ENCODE data around the gene IL22. TPM values are rescaled to one million over a fixed set of nuclear protein-coding genes. Genes with fewer than 3 reads are reported as not detected.

The IL22 gene
- total and polyA plus RNA-seq, 7 experiments from 2014 or later: 1.8 TPM; not detected in 6

GRCh38 chr12:68290126-68290525, 36.7 kb upstream of the IL22 start:
- peak overlapping the region in 1 of 10 donors; percentile 64 for H3K4me3 Mint-ChIP-seq
- peaks cover 0 to 1% (median 0%) of the 10 kb centered on the region in 5 donors for H3K27me3 Mint-ChIP-seq
- peak overlapping the region in 1 of 9 donors; percentile 82 for H3K27ac Mint-ChIP-seq
- DNase-seq (peak in 4 of 9 donors; percentile 2 to 16 (median 14)), ATAC-seq (peak; percentile 62)
- intact Hi-C loops (cut with micrococcal nuclease): loop anchor here (1.0 to 5.0 kb wide), 3 partner anchors 13 to 49 kb away; no protein-coding TSS in a partner anchor
- H3K36me3 ChIP-seq (ENCODE audit: control insufficient read depth in 2 of 3, insufficient read depth in 3 of 3, low read length in 3 of 3): no peaks in the 10 kb centered on the region
- peaks cover 0 to 33% (median 9%) of the 10 kb centered on the region in 5 donors for H3K36me3 Mint-ChIP-seq
- peaks cover 0 to 39% (median 10%) of the 10 kb centered on the region in 7 donors for H3K4me1 Mint-ChIP-seq
- no peaks in the 10 kb centered on the region for H3K27me3 ChIP-seq (ENCODE audit: control insufficient read depth in 2 of 2, insufficient read depth in 2 of 2, low read length in 2 of 2)
- ChIA-PET POLR2A (interaction anchor here (0.6 to 0.8 kb wide), 2 partner anchors 55 to 971 kb away, joined by 3 to 4 read pairs; no protein-coding TSS in a partner anchor), CTCF (interaction anchor here (0.7 to 1.0 kb wide), 2 partner anchors 27 to 96 kb away, joined by 3 read pairs; no protein-coding TSS in a partner anchor)
- H3K4me3 ChIP-seq (ENCODE audit: low read length): no peak overlapping the region
- H3K4me1 ChIP-seq (ENCODE audit: control insufficient read depth in 2 of 2, insufficient read depth in 2 of 2, low read length in 2 of 2): peaks cover 0 to 14% of the 10 kb centered on the region in 2 donors
- H3K9me3 Mint-ChIP-seq: peaks cover 0 to 7% (median 0%) of the 10 kb centered on the region in 11 donors
- H3K27ac ChIP-seq (ENCODE audit: low read depth, low read length): no peak overlapping the region
- H3K9me3 ChIP-seq (ENCODE audit: control insufficient read depth in 2 of 3, low read length in 3 of 3): no peaks in the 10 kb centered on the region

- Histone ChIP-seq H3K9me3 (ENCODE audit: control insufficient read depth in 2 of 3, low read length in 3 of 3) (no peaks in the 10 kb centered on the region), H3K27me3 (ENCODE audit: control insufficient read depth in 2 of 2, insufficient read depth in 2 of 2, low read length in 2 of 2) (no peaks in the 10 kb centered on the region), H3K27ac (ENCODE audit: low read depth, low read length) (no peak overlapping the region), H3K36me3 (ENCODE audit: control insufficient read depth in 2 of 3, insufficient read depth in 3 of 3, low read length in 3 of 3) (no peaks in the 10 kb centered on the region), H3K4me3 (ENCODE audit: low read length) (no peak overlapping the region), H3K4me1 (ENCODE audit: control insufficient read depth in 2 of 2, insufficient read depth in 2 of 2, low read length in 2 of 2) (peaks cover 0 to 14% of the 10 kb centered on the region in 2 donors)
- DNase-seq: no peak
- peaks cover 0 to 21% (median 0%) of the 10 kb centered on the region in 5 donors for H3K36me3 Mint-ChIP-seq
- intact Hi-C loops (cut with micrococcal nuclease): no loop called here
- peaks cover 0 to 35% (median 10%) of the 10 kb centered on the region in 7 donors for H3K4me1 Mint-ChIP-seq
- CTCF ChIA-PET: no interaction called here
- H3K9me3 Mint-ChIP-seq: peaks cover 0 to 7% (median 0%) of the 10 kb centered on the region in 11 donors
- no peak overlapping the region for H3K27ac Mint-ChIP-seq
- H3K27me3 Mint-ChIP-seq: peaks cover 0 to 2% (median 0%) of the 10 kb centered on the region in 5 donors
- no peak for ATAC-seq
- POLR2A ChIA-PET: no interaction called here
- no peak overlapping the region for H3K4me3 Mint-ChIP-seq
Measured at GRCh38 chr12:68287106-68287505, 33.7 kb upstream of the IL22 start.

GRCh38 chr12:68286396-68286795, 33.0 kb upstream of the IL22 start:
- H3K4me1 ChIP-seq (ENCODE audit: control insufficient read depth in 2 of 2, insufficient read depth in 2 of 2, low read length in 2 of 2): peaks cover 0 to 14% of the 10 kb centered on the region in 2 donors
- peaks cover 0 to 7% (median 0%) of the 10 kb centered on the region in 11 donors for H3K9me3 Mint-ChIP-seq
- DNase-seq: no peak
- H3K4me3 ChIP-seq (ENCODE audit: low read length): no peak overlapping the region
- H3K9me3 ChIP-seq (ENCODE audit: control insufficient read depth in 2 of 3, low read length in 3 of 3): no peaks in the 10 kb centered on the region
- H3K27ac ChIP-seq (ENCODE audit: low read depth, low read length): no peak overlapping the region
- H3K27ac Mint-ChIP-seq: no peak overlapping the region
- ChIA-PET POLR2A (no interaction called here), CTCF (no interaction called here)
- peaks cover 0 to 20% (median 0%) of the 10 kb centered on the region in 5 donors for H3K36me3 Mint-ChIP-seq
- H3K4me1 Mint-ChIP-seq: peaks cover 0 to 34% (median 10%) of the 10 kb centered on the region in 7 donors
- peaks cover 0 to 2% (median 0%) of the 10 kb centered on the region in 5 donors for H3K27me3 Mint-ChIP-seq
- H3K27me3 ChIP-seq (ENCODE audit: control insufficient read depth in 2 of 2, insufficient read depth in 2 of 2, low read length in 2 of 2): no peaks in the 10 kb centered on the region
- no peaks in the 10 kb centered on the region for H3K36me3 ChIP-seq (ENCODE audit: control insufficient read depth in 2 of 3, insufficient read depth in 3 of 3, low read length in 3 of 3)
- intact Hi-C loops (cut with micrococcal nuclease): no loop called here
- ATAC-seq: no peak
- no peak overlapping the region for H3K4me3 Mint-ChIP-seq

GRCh38 chr12:68285541-68285940, 32.1 kb upstream of the IL22 start:
- H3K4me1 ChIP-seq (ENCODE audit: control insufficient read depth in 2 of 2, insufficient read depth in 2 of 2, low read length in 2 of 2): peaks cover 0 to 10% of the 10 kb centered on the region in 2 donors
- no peaks in the 10 kb centered on the region for H3K27me3 ChIP-seq (ENCODE audit: control insufficient read depth in 2 of 2, insufficient read depth in 2 of 2, low read length in 2 of 2)
- ChIA-PET POLR2A (no interaction called here), CTCF (no interaction called here)
- H3K9me3 ChIP-seq (ENCODE audit: control insufficient read depth in 2 of 3, low read length in 3 of 3): no peaks in the 10 kb centered on the region
- Mint-ChIP-seq H3K27ac (no peak overlapping the region), H3K27me3 (peaks cover 0 to 2% (median 0%) of the 10 kb centered on the region in 5 donors), H3K4me1 (peaks cover 0 to 34% (median 7%) of the 10 kb centered on the region in 7 donors), H3K36me3 (peaks cover 0 to 20% (median 0%) of the 10 kb centered on the region in 5 donors), H3K4me3 (no peak overlapping the region), H3K9me3 (peaks cover 0 to 7% (median 0%) of the 10 kb centered on the region in 11 donors)
- no peaks in the 10 kb centered on the region for H3K36me3 ChIP-seq (ENCODE audit: control insufficient read depth in 2 of 3, insufficient read depth in 3 of 3, low read length in 3 of 3)
- DNase-seq (no peak), ATAC-seq (no peak)
- no peak overlapping the region for H3K27ac ChIP-seq (ENCODE audit: low read depth, low read length)
- intact Hi-C loops (cut with micrococcal nuclease): no loop called here
- H3K4me3 ChIP-seq (ENCODE audit: low read length): no peak overlapping the region

GRCh38 chr12:68281322-68282077, 28.1 kb upstream of the IL22 start:
- no peak for DNase-seq
- Histone ChIP-seq H3K4me1 (ENCODE audit: control insufficient read depth in 2 of 2, insufficient read depth in 2 of 2, low read length in 2 of 2) (no peaks in the 10 kb centered on the region), H3K27ac (ENCODE audit: low read depth, low read length) (no peak overlapping the region), H3K9me3 (ENCODE audit: control insufficient read depth in 2 of 3, low read length in 3 of 3) (no peaks in the 10 kb centered on the region), H3K4me3 (ENCODE audit: low read length) (no peak overlapping the region), H3K36me3 (ENCODE audit: control insufficient read depth in 2 of 3, insufficient read depth in 3 of 3, low read length in 3 of 3) (no peaks in the 10 kb centered on the region), H3K27me3 (ENCODE audit: control insufficient read depth in 2 of 2, insufficient read depth in 2 of 2, low read length in 2 of 2) (no peaks in the 10 kb centered on the region)
- intact Hi-C loops (cut with micrococcal nuclease): no loop called here
- Mint-ChIP-seq H3K9me3 (no peaks in the 10 kb centered on the region), H3K36me3 (peaks cover 0 to 6% (median 0%) of the 10 kb centered on the region in 5 donors), H3K27me3 (peaks cover 0 to 2% (median 0%) of the 10 kb centered on the region in 5 donors), H3K4me1 (peaks cover 0 to 53% (median 0%) of the 10 kb centered on the region in 7 donors), H3K4me3 (no peak overlapping the region), H3K27ac (peak overlapping the region in 1 of 9 donors; percentile 36)
- ChIA-PET CTCF (no interaction called here), POLR2A (interaction anchor here (1.0 kb wide), 1 partner anchor 40 kb away, joined by 3 read pairs; no protein-coding TSS in a partner anchor)
- ATAC-seq: no peak

- Histone ChIP-seq H3K4me1 (ENCODE audit: control insufficient read depth in 2 of 2, insufficient read depth in 2 of 2, low read length in 2 of 2) (no peaks in the 10 kb centered on the region), H3K27me3 (ENCODE audit: control insufficient read depth in 2 of 2, insufficient read depth in 2 of 2, low read length in 2 of 2) (no peaks in the 10 kb centered on the region), H3K9me3 (ENCODE audit: control insufficient read depth in 2 of 3, low read length in 3 of 3) (no peaks in the 10 kb centered on the region), H3K36me3 (ENCODE audit: control insufficient read depth in 2 of 3, insufficient read depth in 3 of 3, low read length in 3 of 3) (no peaks in the 10 kb centered on the region), H3K4me3 (ENCODE audit: low read length) (no peak overlapping the region), H3K27ac (ENCODE audit: low read depth, low read length) (no peak overlapping the region)
- peaks cover 0 to 5% (median 0%) of the 10 kb centered on the region in 5 donors for H3K36me3 Mint-ChIP-seq
- CTCF ChIA-PET: no interaction called here
- no peak overlapping the region for H3K4me3 Mint-ChIP-seq
- peaks cover 0 to under 1% (median 0%) of the 10 kb centered on the region in 11 donors for H3K9me3 Mint-ChIP-seq
- DNase-seq: no peak
- peaks cover 0 to 2% (median 0%) of the 10 kb centered on the region in 5 donors for H3K27me3 Mint-ChIP-seq
- POLR2A ChIA-PET: no interaction called here
- ATAC-seq: no peak
- intact Hi-C loops (cut with micrococcal nuclease): no loop called here
- no peak overlapping the region for H3K27ac Mint-ChIP-seq
- peaks cover 0 to 54% (median 0%) of the 10 kb centered on the region in 7 donors for H3K4me1 Mint-ChIP-seq
Measured at GRCh38 chr12:68280240-68280639, 26.8 kb upstream of the IL22 start.

Data from naive thymus-derived CD4-positive, alpha-beta T cell (primary cell).